Ammon's horn (tissue), 1 donor: ENCODE measurements around the gene CHST3.
"Not testable (repeated sequence)": the region's sequence is repeated elsewhere in the genome, so short reads cannot be mapped to it uniquely, and the experiment has no call there.

Source experiments
- DNase-seq: peaks from one replicate; pipeline ENCODE4 v3.0.0-alpha.2; 2016; ENCODE audit warnings: low spot score

Gene CHST3

GRCh38 chr10:71948496-71949067 lies 15.6 kb upstream of the CHST3 start:
- no peak for DNase-seq

- DNase-seq: no peak
Observed at GRCh38 chr10:71950683-71951082, 13.5 kb upstream of the CHST3 start.

- DNase-seq: no peak
Observed at GRCh38 chr10:71952745-71953144, 11.4 kb upstream of the CHST3 start.

GRCh38 chr10:71957546-71958275 lies 6.5 kb upstream of the CHST3 start:
- no peak for DNase-seq

DNA sequence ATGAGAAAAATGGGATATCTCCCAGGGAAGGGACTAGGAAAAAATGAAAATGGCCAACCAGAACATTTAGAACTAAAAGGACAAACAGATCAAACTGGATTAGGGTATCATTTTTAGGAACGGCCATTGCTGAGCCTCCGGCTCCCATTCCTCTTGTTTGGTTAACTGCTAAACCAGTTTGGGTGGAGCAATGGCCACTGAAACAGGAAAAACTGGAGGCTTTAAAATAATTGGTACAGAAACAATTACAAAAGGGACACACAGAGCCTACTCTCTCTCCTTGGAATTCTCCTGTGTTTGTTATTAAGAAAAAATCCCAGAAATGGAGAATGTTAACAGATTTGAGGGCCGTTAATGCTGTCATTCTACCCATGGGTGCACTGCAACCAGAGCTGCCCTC lies 4.7 kb upstream of the CHST3 start:
- DNase-seq: no peak

DNA sequence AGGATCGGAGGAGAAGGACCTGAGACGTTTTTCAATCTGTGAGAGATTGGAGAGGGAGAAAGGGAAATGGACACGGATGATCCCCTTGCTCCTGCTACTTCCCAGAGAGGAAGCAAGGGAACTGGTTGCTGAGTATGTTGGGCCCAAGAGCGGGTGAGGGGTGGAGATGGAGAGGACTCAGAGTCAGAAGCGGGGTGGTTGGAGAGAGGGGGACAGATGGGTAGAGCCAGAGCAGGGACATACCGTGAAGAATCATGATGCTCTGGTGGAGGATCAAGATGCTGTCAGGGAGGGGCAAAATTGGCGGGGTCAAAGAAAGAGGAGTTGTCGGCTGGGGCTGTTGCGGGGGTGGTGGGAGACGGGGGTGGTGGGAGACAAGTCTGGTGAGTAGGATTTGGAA lies 2.4 kb upstream of the CHST3 start:
- no peak for DNase-seq

GRCh38 chr10:71962901-71963300 lies 1.3 kb upstream of the CHST3 start:
- no peak for DNase-seq

DNA sequence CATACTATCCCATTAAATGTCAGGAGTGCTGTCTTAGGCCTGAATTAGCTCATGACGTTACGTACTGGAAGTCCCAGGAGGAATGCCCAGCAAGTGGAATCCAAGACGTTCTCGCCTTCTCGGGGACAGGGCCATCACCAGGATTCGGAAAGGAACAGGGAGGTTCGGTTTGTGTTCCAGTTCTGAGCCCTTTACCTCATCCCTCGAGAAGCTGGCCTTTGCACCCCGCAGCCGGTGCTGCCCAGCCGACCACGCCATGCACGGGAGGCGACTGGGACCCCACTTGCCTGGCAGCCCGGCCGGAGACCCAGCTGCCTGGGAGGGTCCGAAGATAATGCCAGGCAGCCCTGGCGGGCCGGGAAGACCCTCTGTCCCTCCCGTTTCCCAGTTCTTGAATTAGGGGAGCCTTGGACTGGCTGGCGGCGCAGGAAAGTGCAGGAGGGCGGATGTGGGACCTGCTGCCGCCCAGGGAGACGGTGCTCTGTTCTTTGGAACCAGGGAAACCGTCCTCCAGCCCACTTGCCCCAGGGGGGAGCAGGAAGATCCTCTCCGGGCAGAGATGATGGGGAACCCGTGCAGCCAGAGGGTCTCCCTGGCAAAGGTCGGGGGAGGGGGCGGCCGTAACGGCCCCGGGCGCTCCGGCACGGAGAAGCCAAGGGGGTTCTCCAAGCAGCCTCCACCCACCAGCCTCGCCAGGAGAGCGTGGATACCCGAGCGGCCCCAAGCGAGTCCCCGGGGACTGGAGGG lies 671 bp upstream of the CHST3 start:
- no peak for DNase-seq

DNA sequence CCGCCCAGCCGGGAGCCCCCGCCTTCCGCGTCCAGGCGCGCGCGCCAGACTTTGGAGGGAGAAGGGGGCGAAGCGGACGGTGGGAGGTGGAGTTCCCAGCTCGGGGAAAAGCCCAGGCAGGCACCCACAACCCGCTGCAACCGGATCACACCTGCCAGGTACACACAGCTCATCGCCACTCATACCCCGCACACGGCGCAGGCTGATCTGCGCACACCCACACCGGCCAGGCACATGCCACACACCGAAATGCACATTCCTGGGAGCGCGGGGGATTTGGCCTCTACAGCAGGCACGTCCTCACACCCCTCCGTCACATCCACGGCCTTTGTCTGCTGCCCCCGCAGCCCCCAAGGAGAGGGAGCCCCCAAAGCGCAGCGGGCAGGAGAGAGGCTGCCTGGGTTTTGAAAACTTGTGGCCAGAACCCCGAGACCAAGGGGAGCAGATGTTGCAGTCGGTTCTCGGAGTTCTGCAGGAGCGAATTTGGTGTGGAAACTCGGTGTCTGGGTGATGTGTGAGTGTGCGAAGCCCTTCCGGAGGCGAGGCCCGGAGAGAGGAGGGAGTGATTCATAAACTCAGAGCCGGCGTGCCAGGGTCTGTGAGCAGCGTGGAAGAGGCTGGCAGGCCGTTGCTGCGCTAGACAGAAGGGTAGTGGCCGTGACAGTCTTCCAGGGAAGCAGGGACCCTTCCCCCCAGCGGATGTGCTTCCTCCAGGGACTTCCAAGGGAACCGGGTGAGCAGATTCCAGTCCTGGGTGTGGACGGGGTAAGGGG lies 734 bp downstream of the CHST3 start:
- DNase-seq: no peak

DNA sequence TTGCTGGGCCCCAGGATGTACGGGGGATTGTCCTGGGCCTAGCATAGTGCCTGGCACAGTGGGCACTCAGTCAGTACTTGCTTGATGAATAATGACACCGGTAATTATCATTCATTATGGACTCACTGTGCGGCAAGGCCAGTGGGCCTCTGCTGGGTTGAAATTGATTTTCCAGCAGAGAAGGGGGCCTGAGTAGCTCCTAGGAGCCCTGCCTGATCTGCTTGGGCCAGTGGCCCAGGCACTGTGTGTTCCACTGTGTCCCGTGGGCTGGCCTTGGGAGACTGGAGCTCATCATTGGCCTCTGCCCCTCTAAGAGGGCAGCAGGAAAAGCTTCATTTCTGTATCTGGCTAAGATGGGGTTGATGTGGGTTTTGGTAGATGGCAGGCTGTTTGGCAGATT lies 1.4 kb downstream of the CHST3 start:
- DNase-seq: no peak

- DNase-seq: no peak
Observed at GRCh38 chr10:71966046-71967004, 2.1 kb downstream of the CHST3 start.

GRCh38 chr10:71967958-71968357 lies 3.8 kb downstream of the CHST3 start:
- DNase-seq: not testable (repeated sequence)

DNA sequence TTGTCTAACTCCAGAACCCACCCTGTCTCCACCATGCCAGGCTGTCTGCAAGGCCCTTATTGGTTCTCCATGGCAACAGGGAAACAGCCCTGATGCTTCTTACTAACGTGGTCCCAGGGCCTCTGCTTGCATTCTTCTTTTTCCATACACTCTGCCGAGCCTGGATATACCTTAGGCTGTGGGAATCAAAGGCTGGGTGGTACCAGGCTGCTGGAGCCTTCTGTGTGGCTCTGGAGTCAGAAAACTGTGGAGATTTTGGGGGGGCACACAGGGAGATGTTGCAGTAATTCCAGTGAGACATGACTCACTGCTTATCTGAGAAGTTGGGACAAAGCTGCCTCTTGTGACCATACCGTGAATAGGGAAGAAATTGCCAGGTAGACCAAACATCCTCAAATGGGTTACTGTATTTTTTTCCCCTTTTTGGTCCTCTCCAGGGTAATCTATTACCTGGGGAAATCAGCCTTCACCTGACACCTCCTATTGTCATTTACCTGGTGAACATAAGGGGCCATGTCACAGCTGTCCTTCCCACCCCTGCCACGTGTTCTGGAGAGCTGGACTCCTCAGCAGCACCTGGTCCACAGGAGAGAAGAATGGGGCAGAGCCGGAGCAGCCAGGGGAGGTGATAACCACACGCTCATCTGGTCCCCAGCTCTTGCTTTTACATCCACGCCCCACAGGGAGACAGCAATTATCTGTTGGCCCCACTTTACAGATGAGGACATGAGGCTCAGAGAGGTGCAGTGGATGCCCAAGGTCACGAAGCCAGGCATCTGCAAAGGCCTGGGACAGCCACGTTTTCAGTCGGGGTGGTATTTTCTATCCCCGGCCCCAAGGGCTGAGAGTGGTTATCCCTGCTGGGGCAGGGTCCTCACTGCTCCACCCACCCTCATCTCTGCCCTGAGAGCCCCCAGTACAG lies 4.6 kb downstream of the CHST3 start:
- no peak for DNase-seq

DNA sequence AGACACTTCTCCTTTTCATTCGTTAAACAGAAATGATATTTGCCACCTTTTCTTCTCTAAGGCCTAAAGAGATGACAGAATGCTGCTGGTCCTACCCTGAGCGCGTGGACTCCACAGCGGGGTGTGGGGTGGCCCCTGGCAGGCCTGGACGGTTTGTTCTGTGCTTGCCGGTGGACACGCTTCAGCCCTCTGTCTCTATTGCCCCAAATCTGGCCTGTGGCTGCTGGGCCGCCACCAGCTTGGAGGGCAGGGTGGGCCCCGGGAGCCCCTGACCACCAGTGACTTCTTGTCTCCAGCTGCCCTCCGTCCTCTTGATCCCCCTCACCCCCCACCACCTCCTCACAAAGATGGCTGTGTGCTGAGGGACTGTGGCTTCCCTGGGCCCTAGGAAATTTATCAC lies 5.7 kb downstream of the CHST3 start:
- DNase-seq: no peak

GRCh38 chr10:71970331-71970730 lies 6.1 kb downstream of the CHST3 start:
- no peak for DNase-seq

DNA sequence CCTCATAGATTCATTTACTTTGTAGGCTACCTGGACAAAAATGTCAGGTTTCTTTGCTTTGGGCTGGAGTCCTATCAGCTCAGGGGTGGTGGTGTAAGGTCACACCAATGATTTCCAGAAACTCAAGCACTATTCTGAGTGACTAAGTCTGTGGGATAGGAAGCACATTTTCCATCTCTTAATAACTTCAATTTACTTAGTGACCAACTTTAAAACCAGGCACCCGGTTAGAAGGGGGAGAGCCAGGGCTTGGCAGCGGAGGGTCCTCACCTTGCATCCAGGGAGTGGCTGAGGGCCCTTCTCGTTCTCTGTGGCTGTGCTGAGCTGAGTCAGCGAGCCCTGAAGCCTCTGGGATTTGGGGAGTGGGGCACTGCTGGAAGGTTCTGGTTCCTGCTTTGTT lies 6.7 kb downstream of the CHST3 start:
- DNase-seq: no peak

GRCh38 chr10:71971311-71971731 lies 7.1 kb downstream of the CHST3 start:
- DNase-seq: no peak

GRCh38 chr10:71971769-71972555 lies 7.8 kb downstream of the CHST3 start:
- DNase-seq: no peak
